Vagina (tissue), 2 donors: ENCODE measurements around the gene RCN2.
"Not testable (repeated sequence)": the region's sequence is repeated elsewhere in the genome, so short reads cannot be mapped to it uniquely, and the experiment has no call there.

Experiments
- POLR2A ChIP-seq, 2 donors: fragments of 450-650 bp; IDR thresholded peaks; one replicate each; pipeline ENCODE4 v1.6.1; 2017; ENCODE audit warnings: antibody characterized with exemption in 2 of 2, mild to moderate bottlenecking in 2 of 2, moderate library complexity in 2 of 2
- POLR2AphosphoS5 ChIP-seq, 2 donors: sonication (generic); formaldehyde crosslinking; IDR thresholded peaks; one replicate each; pipeline ENCODE4 v1.9.0; 2017; ENCODE audit warnings: antibody characterized with exemption in 2 of 2, mild to moderate bottlenecking in 2 of 2, low read depth in 1 of 2; ENCODE audit not compliant: insufficient read depth in 1 of 2
- TF ChIP-seq, protein P1 (sequence below), 3 experiments: fragments of 450-650 bp in 2 of 3; fragments of 200-600 bp in 1 of 3; sonication (generic) in 1 of 3; IDR thresholded peaks; one replicate each; pipeline ENCODE4 v1.5.1; 2017 to 2019; ENCODE audit warnings: antibody characterized with exemption in 3 of 3, mild to moderate bottlenecking in 2 of 3, moderate library complexity in 2 of 3

DNA sequence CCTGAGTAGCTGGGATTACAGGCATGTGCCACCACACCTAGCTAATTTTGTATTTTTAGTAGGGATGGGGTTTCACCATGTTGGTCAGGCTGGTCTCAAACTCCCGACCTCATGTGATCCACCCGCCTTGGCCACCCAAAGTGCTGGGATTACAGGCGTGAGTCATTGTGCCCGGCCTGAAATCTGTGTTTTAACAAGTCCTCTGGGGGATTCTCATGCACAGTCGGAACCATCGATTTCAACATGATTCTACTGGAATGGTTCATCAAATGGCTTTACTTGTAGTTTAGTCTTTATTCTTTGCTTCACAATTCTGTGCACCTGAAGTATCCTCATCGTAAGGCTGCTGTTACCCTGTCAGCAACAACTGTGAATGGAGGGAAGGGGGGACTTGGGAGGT, 34.5 kb downstream of the RCN2 start:
- not testable (repeated sequence) for TF ChIP-seq POLR2A (IDR thresholded peaks at IDR 0.05); POLR2AphosphoS5 (IDR thresholded peaks at IDR 0.05; ENCODE audit: insufficient read depth in 1 of 2, low read depth in 1 of 2)
- TF ChIP-seq, protein P1, sequence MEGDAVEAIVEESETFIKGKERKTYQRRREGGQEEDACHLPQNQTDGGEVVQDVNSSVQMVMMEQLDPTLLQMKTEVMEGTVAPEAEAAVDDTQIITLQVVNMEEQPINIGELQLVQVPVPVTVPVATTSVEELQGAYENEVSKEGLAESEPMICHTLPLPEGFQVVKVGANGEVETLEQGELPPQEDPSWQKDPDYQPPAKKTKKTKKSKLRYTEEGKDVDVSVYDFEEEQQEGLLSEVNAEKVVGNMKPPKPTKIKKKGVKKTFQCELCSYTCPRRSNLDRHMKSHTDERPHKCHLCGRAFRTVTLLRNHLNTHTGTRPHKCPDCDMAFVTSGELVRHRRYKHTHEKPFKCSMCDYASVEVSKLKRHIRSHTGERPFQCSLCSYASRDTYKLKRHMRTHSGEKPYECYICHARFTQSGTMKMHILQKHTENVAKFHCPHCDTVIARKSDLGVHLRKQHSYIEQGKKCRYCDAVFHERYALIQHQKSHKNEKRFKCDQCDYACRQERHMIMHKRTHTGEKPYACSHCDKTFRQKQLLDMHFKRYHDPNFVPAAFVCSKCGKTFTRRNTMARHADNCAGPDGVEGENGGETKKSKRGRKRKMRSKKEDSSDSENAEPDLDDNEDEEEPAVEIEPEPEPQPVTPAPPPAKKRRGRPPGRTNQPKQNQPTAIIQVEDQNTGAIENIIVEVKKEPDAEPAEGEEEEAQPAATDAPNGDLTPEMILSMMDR (IDR thresholded peaks at IDR 0.05): not testable (repeated sequence)
